B cell (primary cell): Measurements from ENCODE around the gene SLC38A5. TPM values are rescaled to one million over a fixed set of nuclear protein-coding genes. Genes with fewer than 3 reads are reported as not detected.
"Not testable (repeated sequence)": the region's sequence is repeated elsewhere in the genome, so short reads cannot be mapped to it uniquely, and the experiment has no call there.

Experiments
- ATAC-seq: fragments of 200-7000 bp; cut with Tn5 transposase; one replicate; pipeline ENCODE4 v1.10.0; 2021; ENCODE audit warnings: low read depth, mild to moderate bottlenecking, moderate number of reproducible peaks, moderate library complexity
- CTCF ChIA-PET: fragments of 350-600 bp; sonication (Branson Sonifier 250); formaldehyde crosslinking; loops from one replicate; lab custom pipeline; 2021; ENCODE audit warnings: antibody characterized with exemption, inconsistent platforms; lab: Charles Lee
- POLR2A ChIA-PET: fragments of 350-600 bp; sonication (Branson Sonifier 250); formaldehyde crosslinking; loops from one replicate; lab custom pipeline; 2021; ENCODE audit warnings: antibody characterized with exemption; lab: Charles Lee
- DNase-seq: peaks from one replicate; pipeline ENCODE4 v3.0.0; 2013
- H2AFZ ChIP-seq: 2 replicates; pipeline ENCODE4 v1.6.1; 2012; ENCODE audit warnings: mild to moderate bottlenecking, low read depth, low read length; ENCODE audit not compliant: insufficient read depth, poor library complexity, severe bottlenecking
- H3K27ac ChIP-seq, 2 donors: 1 replicate in 1 of 2; 2 replicates in 1 of 2; pipeline ENCODE4 v1.5.1; 2012 to 2013; ENCODE audit warnings: low read length in 2 of 2, mild to moderate bottlenecking in 2 of 2, moderate library complexity in 1 of 2
- H3K27me3 ChIP-seq, 4 experiments: fragments of 200-600 bp in 1 of 4; sonication (generic) in 1 of 4; replicated peaks in 1 of 4; 1 replicate in 2 of 4; 2 replicates in 2 of 4; pipeline versions ENCODE4 v1.6.1 to v1.7.0; 2013 to 2016; ENCODE audit warnings: low read length in 3 of 4, mild to moderate bottlenecking in 2 of 4, mixed read lengths in 1 of 4, moderate library complexity in 1 of 4; ENCODE audit not compliant: insufficient read depth in 4 of 4, control insufficient read depth in 3 of 4; ENCODE audit errors: control extremely low read depth in 1 of 4
- H3K36me3 ChIP-seq, 2 experiments: replicated peaks in 1 of 2; 1 replicate in 1 of 2; 2 replicates in 1 of 2; pipeline versions ENCODE4 v1.6.1 to v1.7.1; 2013; ENCODE audit warnings: low read length in 1 of 2; ENCODE audit not compliant: insufficient read depth in 2 of 2, control insufficient read depth in 1 of 2; ENCODE audit errors: control extremely low read depth in 1 of 2, extremely low read depth in 1 of 2
- H3K4me1 ChIP-seq, 2 donors: fragments of 200-600 bp in 1 of 2; sonication (generic) in 1 of 2; 1 replicate in 1 of 2; 2 replicates in 1 of 2; pipeline versions ENCODE4 v1.5.1 to v1.6.1; 2013 to 2017; ENCODE audit warnings: low read length in 2 of 2; ENCODE audit not compliant: control insufficient read depth in 2 of 2, insufficient read depth in 2 of 2
- H3K4me2 ChIP-seq: replicated peaks from 2 replicates; pipeline ENCODE3; 2012; ENCODE audit warnings: mild to moderate bottlenecking, low read depth, low read length; ENCODE audit not compliant: poor library complexity, severe bottlenecking
- H3K4me3 ChIP-seq, 5 experiments: fragments of 200-600 bp in 1 of 5; sonication (generic) in 1 of 5; 1 replicate in 3 of 5; 2 replicates in 2 of 5; pipeline versions ENCODE4 v1.5.1 to v1.7.0; 2011 to 2016; ENCODE audit warnings: low read length in 4 of 5, mild to moderate bottlenecking in 4 of 5, low read depth in 2 of 5, control low read depth in 1 of 5, moderate library complexity in 1 of 5; ENCODE audit not compliant: insufficient read depth in 1 of 5; ENCODE audit errors: control extremely low read depth in 1 of 5, extremely low read depth in 1 of 5
- H3K79me2 ChIP-seq: fragments of 200-600 bp; sonication (generic); one replicate; pipeline ENCODE4 v1.6.0; 2016; ENCODE audit warnings: low read length; ENCODE audit not compliant: control insufficient read depth, insufficient read depth
- H3K9ac ChIP-seq: fragments of 200-600 bp; sonication (generic); 2 replicates; pipeline ENCODE4 v1.6.1; 2017; ENCODE audit warnings: mild to moderate bottlenecking, low read length, moderate library complexity
- H3K9me3 ChIP-seq, 3 donors: one replicate each; pipeline versions ENCODE4 v1.6.1 to v1.7.1; 2013; ENCODE audit warnings: low read length in 2 of 3; ENCODE audit not compliant: control insufficient read depth in 2 of 3, insufficient read depth in 1 of 3; ENCODE audit errors: control extremely low read depth in 1 of 3
- H4K20me1 ChIP-seq: 2 replicates; pipeline ENCODE4 v1.6.0; 2012; ENCODE audit warnings: mild to moderate bottlenecking, low read length; ENCODE audit not compliant: insufficient read depth, control insufficient read depth, poor library complexity, severe bottlenecking
- H3K27ac Mint-ChIP-seq: one replicate; pipeline ENCODE4 v1.8.0; 2021; ENCODE audit warnings: mixed read lengths
- H3K27me3 Mint-ChIP-seq: one replicate; pipeline ENCODE4 v1.8.0; 2021; ENCODE audit warnings: mixed read lengths
- H3K4me1 Mint-ChIP-seq: one replicate; pipeline ENCODE4 v1.8.0; 2021; ENCODE audit warnings: mixed read lengths
- H3K4me3 Mint-ChIP-seq: one replicate; pipeline ENCODE4 v1.8.0; 2021; ENCODE audit warnings: mixed read lengths
- H3K9me3 Mint-ChIP-seq: one replicate; pipeline ENCODE4 v1.8.0; 2022; ENCODE audit warnings: mixed read lengths; ENCODE audit not compliant: insufficient read depth
- WGBS: methylation state at CpG from one replicate; pipeline ENCODE4 v1.1.5; 2013; ENCODE audit warnings: missing lambda C conversion rate; ENCODE audit not compliant: insufficient coverage; 5-methylcytosine and 5-hydroxymethylcytosine counted together
- intact Hi-C: fragments of 100-400 bp; cut with micrococcal nuclease; formaldehyde crosslinking; loops from one replicate; pipeline ENCODE4 v1.10.0; 2022
- polyA plus RNA-seq: library from polyadenylated mRNA; depleted of rRNA; stranded (reverse); fragments of >200 nt; gene quantifications from 2 replicates; pipeline ENCODE4 v1.2.3, GENCODE V29; 2012
- small RNA-seq: library from RNA; depleted of rRNA; stranded (forward); fragments of <200 nt; gene quantifications from one replicate; pipeline ENCODE3, GENCODE V24; 2012; ENCODE audit warnings: low replicate concordance, low read depth; ENCODE audit not compliant: insufficient read length
- total RNA-seq, 2 donors: library from RNA; stranded (reverse); fragments of 120-200 nt in 1 of 2; gene quantifications; 1 replicate in 1 of 2; 2 replicates in 1 of 2; pipeline versions ENCODE4 v1.2.3 to v1.2.4, GENCODE V29; 2013 to 2022

The SLC38A5 gene
- total and polyA plus RNA-seq, 2 donors (not counting 1 experiment from before 2014, with no cell fraction given), result 14.8 to 21.6 TPM

GRCh38 chrX:48411860-48412259 lies 58.2 kb downstream of the SLC38A5 start, which contains the start of gene SSX4B:
Gene SSX4B, minus strand, starts transcription at chrX:48411960. Its CDS starts 588 bp downstream, at chrX:48411372.
- DNase-seq, H3K27ac ChIP-seq, H3K79me2 ChIP-seq, POLR2A ChIA-PET, H3K4me2 ChIP-seq, H4K20me1 ChIP-seq, H3K27me3 ChIP-seq, H3K9me3 ChIP-seq, H3K27me3 Mint-ChIP-seq, H2AFZ ChIP-seq, H3K4me3 Mint-ChIP-seq, H3K27ac Mint-ChIP-seq, H3K36me3 ChIP-seq, CTCF ChIA-PET, H3K4me3 ChIP-seq, intact Hi-C loops, H3K4me1 ChIP-seq, H3K4me1 Mint-ChIP-seq, H3K9ac ChIP-seq, ATAC-seq, H3K9me3 Mint-ChIP-seq: not testable (repeated sequence)
- no CpG with 5 or more reads among the region's 15 CpGs for WGBS

Small RNA genes within 50 kb of the gene (small RNA-seq; reads per million reads assigned to genes)
- not detected for gene AL606490.4

Other genes starting within 250 kb of the SLC38A5 start
- not detected in 2 replicates for gene SSX1, start 214.9 kb downstream of the SLC38A5 start, total RNA-seq
- gene SSX1, start 214.9 kb downstream of the SLC38A5 start, polyA plus RNA-seq, result not detected in 2 replicates
- not detected in 2 replicates for gene SSX3, start 113.6 kb downstream of the SLC38A5 start, total RNA-seq
- gene SSX3, start 113.6 kb downstream of the SLC38A5 start, polyA plus RNA-seq, result not detected in 2 replicates
- gene SSX4, start 86.7 kb downstream of the SLC38A5 start, total RNA-seq, result not detected in 2 replicates
- gene SSX4, start 86.7 kb downstream of the SLC38A5 start, polyA plus RNA-seq, result not detected in 2 replicates
- not detected in 2 replicates for gene SSX4B, start 58.3 kb downstream of the SLC38A5 start, total RNA-seq
- not detected in 2 replicates for gene SSX4B, start 58.3 kb downstream of the SLC38A5 start, polyA plus RNA-seq
- gene FTSJ1, start 5.9 kb upstream of the SLC38A5 start, total RNA-seq, result 36.6 and 37.7 TPM in 2 replicates
- gene FTSJ1, start 5.9 kb upstream of the SLC38A5 start, polyA plus RNA-seq, result 55.8 and 64.4 TPM in 2 replicates
- gene PORCN, start 38.7 kb upstream of the SLC38A5 start, total RNA-seq, result 12.8 and 13.0 TPM in 2 replicates
- 18.5 and 19.6 TPM in 2 replicates for gene PORCN, start 38.7 kb upstream of the SLC38A5 start, polyA plus RNA-seq
- 27.9 and 33.4 TPM in 2 replicates for gene EBP, start 51.5 kb upstream of the SLC38A5 start, total RNA-seq
- gene EBP, start 51.5 kb upstream of the SLC38A5 start, polyA plus RNA-seq, result 60.8 and 68.9 TPM in 2 replicates
- gene TBC1D25, start 69.5 kb upstream of the SLC38A5 start, total RNA-seq, result 24.6 and 25.2 TPM in 2 replicates
- gene TBC1D25, start 69.5 kb upstream of the SLC38A5 start, polyA plus RNA-seq, result 31.5 and 51.6 TPM in 2 replicates
- 190 and 200 TPM in 2 replicates for gene RBM3, start 104.2 kb upstream of the SLC38A5 start, total RNA-seq
- 291 and 682 TPM in 2 replicates for gene RBM3, start 104.2 kb upstream of the SLC38A5 start, polyA plus RNA-seq
- gene WDR13, start 127.2 kb upstream of the SLC38A5 start, total RNA-seq, result 85.1 and 94.6 TPM in 2 replicates
- 257 and 273 TPM in 2 replicates for gene WDR13, start 127.2 kb upstream of the SLC38A5 start, polyA plus RNA-seq
- gene WAS, start 213.5 kb upstream of the SLC38A5 start, total RNA-seq, result 98.0 and 102 TPM in 2 replicates
- 88.7 and 93.8 TPM in 2 replicates for gene WAS, start 213.5 kb upstream of the SLC38A5 start, polyA plus RNA-seq
- gene SUV39H1, start 226.5 kb upstream of the SLC38A5 start, total RNA-seq, result 8.9 and 9.5 TPM in 2 replicates
- gene SUV39H1, start 226.5 kb upstream of the SLC38A5 start, polyA plus RNA-seq, result 5.2 and 6.7 TPM in 2 replicates